HepG2 (cell line): ENCODE data around the gene CYP2W1. TPM values are rescaled to one million over a fixed set of nuclear protein-coding genes. Genes with fewer than 3 reads are reported as not detected.

Source experiments
- ATAC-seq: fragments of 200-7000 bp; cut with Tn5 transposase; 3 replicates; pipeline ENCODE4 v1.9.1; 2020; ENCODE audit warnings: mild to moderate bottlenecking, moderate library complexity
- BruUV-seq: library from RNA; stranded (reverse); fragments of 400-500 nt; replicated peaks from 2 replicates; lab custom pipeline; 2021; lab: Mats Ljungman, UMichigan
- CTCF ChIA-PET: fragments of 300-600 bp; formaldehyde crosslinking; extraction: SDS; loops from one replicate; lab custom pipeline; 2021; ENCODE audit warnings: low total read pairs, inconsistent platforms, low intra/inter-chr PET ratio; lab: Yijun Ruan, JAX
- POLR2A ChIA-PET: fragments of 350-600 bp; sonication (Branson Sonifier 250); formaldehyde crosslinking; loops from one replicate; lab custom pipeline; 2020; ENCODE audit warnings: antibody characterized with exemption, inconsistent platforms; lab: Yijun Ruan, JAX
- DNase-seq: peaks from one replicate; pipeline ENCODE4 v3.0.0-alpha.2; 2015; ENCODE audit warnings: low spot score
- FAIRE-seq: peaks from 3 replicates; lab custom pipeline; 2011; peaks lifted over from hg19 to GRCh38; lab: Jason Lieb, UNC
- H2AFZ ChIP-seq: one replicate; pipeline ENCODE4 v1.6.1; 2011; ENCODE audit warnings: low read length, inconsistent platforms
- H3K27ac ChIP-seq: fragments of 300-600 bp; 3 replicates; pipeline ENCODE4 v1.8.0; 2011; ENCODE audit warnings: mixed run types, mild to moderate bottlenecking, mixed read lengths, low read length, inconsistent platforms; ENCODE audit not compliant: insufficient read depth; ENCODE audit errors: extremely low read length
- H3K27me3 ChIP-seq, 2 experiments: fragments of 200-600 bp in 1 of 2; 2 replicates in 1 of 2; 3 replicates in 1 of 2; pipeline versions ENCODE4 v1.6.0 to v1.8.0; 2011; ENCODE audit warnings: low read length in 2 of 2, mild to moderate bottlenecking in 2 of 2, moderate library complexity in 2 of 2, inconsistent platforms in 1 of 2; ENCODE audit not compliant: insufficient read depth in 2 of 2, control insufficient read depth in 1 of 2
- H3K36me3 ChIP-seq, 2 experiments: fragments of 200-600 bp in 1 of 2; replicated peaks in 1 of 2; 2 replicates in 1 of 2; 3 replicates in 1 of 2; pipeline versions ENCODE4 v1.5.1 to v1.8.0; 2011; ENCODE audit warnings: low read length in 2 of 2, inconsistent platforms in 1 of 2; ENCODE audit not compliant: insufficient read depth in 2 of 2, control insufficient read depth in 1 of 2
- H3K4me1 ChIP-seq: 2 replicates; pipeline ENCODE4 v1.5.1; 2012; ENCODE audit warnings: low read length, inconsistent platforms; ENCODE audit not compliant: insufficient read depth
- H3K4me2 ChIP-seq: 2 replicates; pipeline ENCODE4 v1.6.0; 2011; ENCODE audit warnings: low read depth, low read length, inconsistent platforms
- H3K4me3 ChIP-seq, 3 experiments: fragments of 200-600 bp in 1 of 3; sonication (generic), shearing (Covaris generic) in 1 of 3; replicated peaks in 1 of 3; 2 replicates each; pipeline ENCODE4 v1.5.1; 2011 to 2016; ENCODE audit warnings: low read length in 3 of 3, inconsistent platforms in 2 of 3, low read depth in 2 of 3, mild to moderate bottlenecking in 2 of 3, control low read depth in 1 of 3, mixed read lengths in 1 of 3; ENCODE audit not compliant: insufficient read depth in 1 of 3
- H3K79me2 ChIP-seq: one replicate; pipeline ENCODE4 v1.6.1; 2011; ENCODE audit warnings: low read length, inconsistent platforms; ENCODE audit not compliant: insufficient read depth
- H3K9ac ChIP-seq: 2 replicates; pipeline ENCODE4 v1.6.0; 2011; ENCODE audit warnings: mild to moderate bottlenecking, low read depth, low read length, inconsistent platforms; ENCODE audit not compliant: insufficient read depth
- H3K9me3 ChIP-seq: 2 replicates; pipeline ENCODE4 v1.5.1; 2012; ENCODE audit warnings: mild to moderate bottlenecking, low read length
- H4K20me1 ChIP-seq: 2 replicates; pipeline ENCODE4 v1.6.0; 2011; ENCODE audit warnings: inconsistent platforms, mild to moderate bottlenecking, low read length, moderate library complexity; ENCODE audit not compliant: insufficient read depth
- AGO2 ChIP-seq: fragments of 200-400 bp; formaldehyde crosslinking; optimal IDR thresholded peaks from 2 replicates; pipeline ENCODE3; 2017; ENCODE audit warnings: mild to moderate bottlenecking, low read depth, low read length, moderate library complexity
- DR1 ChIP-seq: sonication (generic); formaldehyde crosslinking; IDR thresholded peaks from 2 replicates; pipeline ENCODE4 v1.8.0; 2021; ENCODE audit warnings: mild to moderate bottlenecking, missing genetic modification reagents, inconsistent platforms
- ETV5 ChIP-seq: IDR thresholded peaks from 2 replicates; pipeline ENCODE4 v1.6.1; 2018; ENCODE audit warnings: missing biosample characterization, missing genetic modification reagents, inconsistent platforms, borderline replicate concordance
- GABPB1 ChIP-seq: IDR thresholded peaks from 2 replicates; pipeline ENCODE4 v1.6.1; 2016; ENCODE audit warnings: mild to moderate bottlenecking, missing genetic modification reagents, moderate library complexity, missing compliant biosample characterization
- HIVEP1 ChIP-seq: sonication (generic); formaldehyde crosslinking; IDR thresholded peaks from 2 replicates; pipeline ENCODE4 v1.4.0; 2020; ENCODE audit warnings: mild to moderate bottlenecking, missing genetic modification reagents
- POLR2G ChIP-seq: fragments of 200-400 bp; formaldehyde crosslinking; IDR thresholded peaks from 2 replicates; pipeline ENCODE4 v1.6.1; 2018; ENCODE audit warnings: mild to moderate bottlenecking, low read depth, low read length, moderate library complexity
- SMC3 ChIP-seq: IDR thresholded peaks from 2 replicates; pipeline ENCODE4 v1.6.1; 2011; ENCODE audit warnings: low read length, improper control_type of control experiment
- SP4 ChIP-seq: sonication (generic); formaldehyde crosslinking; IDR thresholded peaks from 2 replicates; pipeline ENCODE4 v1.8.1; 2023; ENCODE audit warnings: mild to moderate bottlenecking, missing genetic modification reagents
- SSRP1 ChIP-seq: IDR thresholded peaks from 2 replicates; pipeline ENCODE4 v1.6.1; 2016; ENCODE audit warnings: control low read depth
- THYN1 ChIP-seq: sonication (generic); formaldehyde crosslinking; IDR thresholded peaks from 2 replicates; pipeline ENCODE4 v1.8.1; 2023; ENCODE audit warnings: low read depth, mild to moderate bottlenecking, moderate library complexity, missing genetic modification reagents, borderline replicate concordance
- ZBTB21 ChIP-seq: sonication (generic); formaldehyde crosslinking; IDR thresholded peaks from 2 replicates; pipeline ENCODE4 v1.4.0; 2020; ENCODE audit warnings: missing genetic modification reagents
- ZNF329 ChIP-seq: sonication (generic); formaldehyde crosslinking; IDR thresholded peaks from 2 replicates; pipeline ENCODE4 v1.9.0; 2021; ENCODE audit warnings: low read depth, mild to moderate bottlenecking, missing genetic modification reagents
- ZNF619 ChIP-seq: sonication (generic); formaldehyde crosslinking; IDR thresholded peaks from 2 replicates; pipeline ENCODE4 v1.4.0; 2020; ENCODE audit warnings: mild to moderate bottlenecking, missing genetic modification reagents
- ZSCAN21 ChIP-seq: sonication (generic); formaldehyde crosslinking; IDR thresholded peaks from 2 replicates; pipeline ENCODE4 v1.8.0; 2022; ENCODE audit warnings: mild to moderate bottlenecking, missing genetic modification reagents, moderate library complexity, borderline replicate concordance
- WGBS: methylation state at CpG from one replicate; pipeline ENCODE4 v1.1.6; 2017; ENCODE audit warnings: low lambda C conversion rate; 5-methylcytosine and 5-hydroxymethylcytosine counted together
- in situ Hi-C: cut with HindIII; loops from 2 replicates; pipeline ENCODE4 v1.10.0; 2017; ENCODE audit warnings: low pct_unique_long_range_greater_than_20kb; ENCODE audit not compliant: extremely low pct_ligation_motif_present
- intact Hi-C: fragments of 100-400 bp; cut with micrococcal nuclease; formaldehyde crosslinking; loops from one replicate; pipeline ENCODE4 v1.10.0; 2022; ENCODE audit not compliant: unreplicated experiment
- polyA plus RNA-seq, 8 experiments: library from polyadenylated mRNA; depleted of rRNA in 3 of 8; stranded (reverse) in 7 of 8; unstranded in 1 of 8; fragments of >200 nt; fragmentation: Illumina TruSeq in 4 of 8; extraction: Trizol in 4 of 8; gene quantifications; 2 replicates each; pipeline versions ENCODE4 v1.2.1 to v1.2.3, GENCODE V29; 2011 to 2016; ENCODE audit warnings: low read depth in 4 of 8, missing spikeins in 1 of 8, mixed read lengths in 1 of 8; ENCODE audit not compliant: insufficient read depth in 1 of 8
- total RNA-seq, 5 experiments: library from RNA; depleted of rRNA; stranded (reverse); fragments of >200 nt; fragmentation: Illumina TruSeq; extraction: Trizol; gene quantifications; 2 replicates each; pipeline ENCODE4 v1.2.3, GENCODE V29; 2016; ENCODE audit warnings: low read depth in 1 of 5
- TF ChIP-seq, protein P1 (sequence below): sonication (generic); formaldehyde crosslinking; IDR thresholded peaks from 2 replicates; pipeline ENCODE4 v1.5.0; 2020; ENCODE audit warnings: mild to moderate bottlenecking, missing genetic modification reagents
- TF ChIP-seq, protein P2 (sequence below): sonication (generic); formaldehyde crosslinking; IDR thresholded peaks from 2 replicates; pipeline ENCODE4 v1.4.0; 2020; ENCODE audit warnings: missing genetic modification reagents
- TF ChIP-seq, protein P3 (sequence below): sonication (generic); formaldehyde crosslinking; IDR thresholded peaks from 2 replicates; pipeline ENCODE4 v1.5.1; 2020; ENCODE audit warnings: mild to moderate bottlenecking, missing genetic modification reagents, moderate library complexity

Gene CYP2W1
- total and polyA plus RNA-seq, 2 of the 13 experiments (the other 11 are each of a cell fraction or from before 2014, with no cell fraction given), result 19.5 to 31.7 TPM

DNA sequence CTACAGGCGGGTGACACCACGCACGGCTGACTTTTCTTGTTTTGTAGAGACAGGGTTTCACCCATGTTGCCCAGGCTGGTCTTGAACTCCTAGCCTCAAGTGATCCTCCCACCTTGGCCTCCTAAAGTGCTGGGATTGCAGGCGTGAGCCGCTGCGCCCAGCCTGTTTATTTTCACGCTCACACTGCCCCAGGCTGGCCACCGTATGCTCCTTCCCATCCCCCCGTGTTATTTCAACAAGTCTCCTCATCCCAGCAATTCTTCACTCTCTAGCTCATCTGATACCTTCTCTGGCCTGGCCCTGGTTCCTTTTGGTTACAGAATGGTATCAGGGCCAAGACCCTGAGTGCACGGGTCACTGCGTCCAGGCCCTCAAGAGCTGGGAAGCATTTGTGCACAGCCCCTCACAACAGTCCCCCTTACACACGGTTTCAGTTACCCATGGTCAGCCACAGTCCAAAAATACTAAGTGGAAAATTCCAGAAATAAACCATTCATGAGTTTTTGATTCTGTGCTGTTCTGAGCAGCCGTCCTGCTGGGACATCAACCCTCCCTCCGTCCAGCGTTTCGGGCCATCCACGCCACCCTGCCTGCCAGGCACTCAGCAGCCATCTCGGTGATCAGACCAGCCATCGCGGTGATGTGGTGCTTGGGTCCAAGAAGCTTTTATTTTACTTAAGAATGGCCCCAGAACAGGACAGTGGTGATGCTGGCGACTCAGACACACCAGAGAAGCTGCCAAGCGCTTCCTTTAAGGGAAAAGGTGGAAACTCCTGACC lies 16.5 kb upstream of the CYP2W1 start:
- in situ Hi-C loops (no loop called here), intact Hi-C loops (no loop called here)
- H3K27ac ChIP-seq, result peak overlapping the region; percentile 15
- H3K36me3 ChIP-seq, result peaks cover 14 to 41% of the 10 kb centered on the region in 2 experiments
- no peak overlapping the region for H3K9ac ChIP-seq
- H3K4me3 ChIP-seq, result no peak overlapping the region
- no peak overlapping the region for H2AFZ ChIP-seq
- H3K9me3 ChIP-seq, result no peaks in the 10 kb centered on the region
- ATAC-seq (no peak), DNase-seq (no peak), FAIRE-seq (no peak)
- WGBS, result 92% methylated on average over 22 of the region's 22 CpGs
- CTCF ChIA-PET, result no interaction called here
- POLR2A ChIA-PET, result interaction anchor here (0.9 to 4.5 kb wide), 8 partner anchors 8 to 65 kb away, joined by 3 to 48 read pairs (median 12); partner anchors contain the start of genes COX19 and CYP2W1
- no TSS peak for BruUV-seq
- H3K4me2 ChIP-seq, result no peak overlapping the region
- H3K4me1 ChIP-seq, result peaks cover 49% of the 10 kb centered on the region
- peaks cover 18% of the 10 kb centered on the region; the same call in 1 of the 2 replicates for H4K20me1 ChIP-seq
- H3K79me2 ChIP-seq, result peaks cover 19% of the 10 kb centered on the region
- H3K27me3 ChIP-seq, result no peaks in the 10 kb centered on the region
- TF ChIP-seq, protein P1, sequence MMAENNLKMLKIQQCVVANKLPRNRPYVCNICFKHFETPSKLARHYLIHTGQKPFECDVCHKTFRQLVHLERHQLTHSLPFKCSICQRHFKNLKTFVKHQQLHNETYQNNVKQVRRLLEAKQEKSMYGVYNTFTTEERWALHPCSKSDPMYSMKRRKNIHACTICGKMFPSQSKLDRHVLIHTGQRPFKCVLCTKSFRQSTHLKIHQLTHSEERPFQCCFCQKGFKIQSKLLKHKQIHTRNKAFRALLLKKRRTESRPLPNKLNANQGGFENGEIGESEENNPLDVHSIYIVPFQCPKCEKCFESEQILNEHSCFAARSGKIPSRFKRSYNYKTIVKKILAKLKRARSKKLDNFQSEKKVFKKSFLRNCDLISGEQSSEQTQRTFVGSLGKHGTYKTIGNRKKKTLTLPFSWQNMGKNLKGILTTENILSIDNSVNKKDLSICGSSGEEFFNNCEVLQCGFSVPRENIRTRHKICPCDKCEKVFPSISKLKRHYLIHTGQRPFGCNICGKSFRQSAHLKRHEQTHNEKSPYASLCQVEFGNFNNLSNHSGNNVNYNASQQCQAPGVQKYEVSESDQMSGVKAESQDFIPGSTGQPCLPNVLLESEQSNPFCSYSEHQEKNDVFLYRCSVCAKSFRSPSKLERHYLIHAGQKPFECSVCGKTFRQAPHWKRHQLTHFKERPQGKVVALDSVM (CRISPR knock-in tag), result peak; percentile 48; the same call in 1 of the 2 replicates
- TF ChIP-seq THYN1 (CRISPR knock-in tag), result no peak
- no peak for TF ChIP-seq ZNF329
- TF ChIP-seq POLR2G, result peak; percentile 62
- peak; percentile 4 for TF ChIP-seq AGO2
- TF ChIP-seq SP4, result no peak
- TF ChIP-seq, protein P2, sequence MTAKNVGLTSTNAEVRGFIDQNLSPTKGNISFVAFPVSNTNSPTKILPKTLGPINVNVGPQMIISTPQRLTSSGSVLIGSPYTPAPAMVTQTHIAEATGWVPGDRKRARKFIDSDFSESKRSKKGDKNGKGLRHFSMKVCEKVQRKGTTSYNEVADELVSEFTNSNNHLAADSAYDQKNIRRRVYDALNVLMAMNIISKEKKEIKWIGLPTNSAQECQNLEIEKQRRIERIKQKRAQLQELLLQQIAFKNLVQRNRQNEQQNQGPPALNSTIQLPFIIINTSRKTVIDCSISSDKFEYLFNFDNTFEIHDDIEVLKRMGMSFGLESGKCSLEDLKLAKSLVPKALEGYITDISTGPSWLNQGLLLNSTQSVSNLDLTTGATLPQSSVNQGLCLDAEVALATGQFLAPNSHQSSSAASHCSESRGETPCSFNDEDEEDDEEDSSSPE, result no peak
- peak; percentile 38; the same call in 1 of the 2 replicates for TF ChIP-seq SSRP1 (CRISPR knock-in tag)
- TF ChIP-seq ETV5, result no peak
- TF ChIP-seq ZNF619, result no peak
- no peak for TF ChIP-seq HIVEP1 (CRISPR knock-in tag)
- TF ChIP-seq ZSCAN21 (CRISPR knock-in tag), result 0 out of 2 replicates have a peak, but pooled peaks have one; percentile 22
- TF ChIP-seq, protein P3, sequence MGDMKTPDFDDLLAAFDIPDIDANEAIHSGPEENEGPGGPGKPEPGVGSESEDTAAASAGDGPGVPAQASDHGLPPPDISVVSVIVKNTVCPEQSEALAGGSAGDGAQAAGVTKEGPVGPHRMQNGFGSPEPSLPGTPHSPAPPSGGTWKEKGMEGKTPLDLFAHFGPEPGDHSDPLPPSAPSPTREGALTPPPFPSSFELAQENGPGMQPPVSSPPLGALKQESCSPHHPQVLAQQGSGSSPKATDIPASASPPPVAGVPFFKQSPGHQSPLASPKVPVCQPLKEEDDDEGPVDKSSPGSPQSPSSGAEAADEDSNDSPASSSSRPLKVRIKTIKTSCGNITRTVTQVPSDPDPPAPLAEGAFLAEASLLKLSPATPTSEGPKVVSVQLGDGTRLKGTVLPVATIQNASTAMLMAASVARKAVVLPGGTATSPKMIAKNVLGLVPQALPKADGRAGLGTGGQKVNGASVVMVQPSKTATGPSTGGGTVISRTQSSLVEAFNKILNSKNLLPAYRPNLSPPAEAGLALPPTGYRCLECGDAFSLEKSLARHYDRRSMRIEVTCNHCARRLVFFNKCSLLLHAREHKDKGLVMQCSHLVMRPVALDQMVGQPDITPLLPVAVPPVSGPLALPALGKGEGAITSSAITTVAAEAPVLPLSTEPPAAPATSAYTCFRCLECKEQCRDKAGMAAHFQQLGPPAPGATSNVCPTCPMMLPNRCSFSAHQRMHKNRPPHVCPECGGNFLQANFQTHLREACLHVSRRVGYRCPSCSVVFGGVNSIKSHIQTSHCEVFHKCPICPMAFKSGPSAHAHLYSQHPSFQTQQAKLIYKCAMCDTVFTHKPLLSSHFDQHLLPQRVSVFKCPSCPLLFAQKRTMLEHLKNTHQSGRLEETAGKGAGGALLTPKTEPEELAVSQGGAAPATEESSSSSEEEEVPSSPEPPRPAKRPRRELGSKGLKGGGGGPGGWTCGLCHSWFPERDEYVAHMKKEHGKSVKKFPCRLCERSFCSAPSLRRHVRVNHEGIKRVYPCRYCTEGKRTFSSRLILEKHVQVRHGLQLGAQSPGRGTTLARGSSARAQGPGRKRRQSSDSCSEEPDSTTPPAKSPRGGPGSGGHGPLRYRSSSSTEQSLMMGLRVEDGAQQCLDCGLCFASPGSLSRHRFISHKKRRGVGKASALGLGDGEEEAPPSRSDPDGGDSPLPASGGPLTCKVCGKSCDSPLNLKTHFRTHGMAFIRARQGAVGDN (CRISPR knock-in tag), result peak; percentile 29; the same call in 1 of the 2 replicates
- TF ChIP-seq SMC3, result no peak
- no peak for TF ChIP-seq ZBTB21 (CRISPR knock-in tag)
- TF ChIP-seq DR1 (CRISPR knock-in tag), result no peak
- 0 out of 2 replicates have a peak, but pooled peaks have one; percentile 5 for TF ChIP-seq GABPB1 (CRISPR knock-in tag)
